ENCODE data around the gene PRRX2. TPM values are rescaled to one million over a fixed set of nuclear protein-coding genes. Genes with fewer than 3 reads are reported as not detected.

Gene PRRX2
- total RNA-seq, 4 donors from 2014 or later: 3.6 to 7.3 (median 4.0) TPM

- no peak for DNase-seq (ENCODE audit: low spot score)
Observed at GRCh38 chr9:129686736-129687135, 21.3 kb downstream of the PRRX2 start.

GRCh38 chr9:129687391-129687790 lies 21.9 kb downstream of the PRRX2 start:
- no peak for TF ChIP-seq CTCF (IDR thresholded peaks at IDR 0.05)
- ATAC-seq (ENCODE audit: low FRiP score) (no peak), DNase-seq (ENCODE audit: low spot score) (no peak)

More at GRCh38 chr9:129686736-129687135, 21.3 kb downstream of the PRRX2 start:
- ATAC-seq (ENCODE audit: low FRiP score): no peak
- no peak for TF ChIP-seq CTCF (IDR thresholded peaks at IDR 0.05)

- no peak for TF ChIP-seq CTCF (IDR thresholded peaks at IDR 0.05)
Observed at GRCh38 chr9:129688285-129689043, 23.0 kb downstream of the PRRX2 start.

GRCh38 chr9:129692534-129692933 lies 27.1 kb downstream of the PRRX2 start:
- no peak for TF ChIP-seq CTCF (IDR thresholded peaks at IDR 0.05)
- ATAC-seq (ENCODE audit: low FRiP score): no peak
- no peak for DNase-seq (ENCODE audit: low spot score)

More at GRCh38 chr9:129688285-129689043, 23.0 kb downstream of the PRRX2 start:
- ATAC-seq (ENCODE audit: low FRiP score) (no peak), DNase-seq (ENCODE audit: low spot score) (no peak)

GRCh38 chr9:129693741-129694140 lies 28.3 kb downstream of the PRRX2 start:
- DNase-seq (ENCODE audit: low spot score): no peak
- no peak for ATAC-seq (ENCODE audit: low FRiP score)
- TF ChIP-seq CTCF (IDR thresholded peaks at IDR 0.05): no peak

- DNase-seq (ENCODE audit: low spot score): no peak
- no peak for ATAC-seq (ENCODE audit: low FRiP score)
- TF ChIP-seq CTCF (IDR thresholded peaks at IDR 0.05): no peak
Observed at GRCh38 chr9:129694243-129694646, 28.8 kb downstream of the PRRX2 start.

GRCh38 chr9:129695870-129696269 lies 30.4 kb downstream of the PRRX2 start:
- DNase-seq (ENCODE audit: low spot score): no peak
- ATAC-seq (ENCODE audit: low FRiP score): no peak
- no peak for TF ChIP-seq CTCF (IDR thresholded peaks at IDR 0.05)
